Mammary epithelial cell (primary cell): ENCODE measurements around the gene SERPINB11.

Source experiments
- EZH2 ChIP-seq: IDR thresholded peaks from 2 replicates; pipeline ENCODE4 v1.6.1; 2012; ENCODE audit warnings: low read length, inconsistent platforms, borderline replicate concordance
- TF ChIP-seq, protein P1 (sequence below), 2 donors: IDR thresholded peaks in 1 of 2; conservative IDR thresholded peaks in 1 of 2; 2 replicates each; pipeline ENCODE4 v1.5.1; 2011 to 2012; ENCODE audit warnings: inconsistent platforms in 2 of 2, low read length in 2 of 2, mild to moderate bottlenecking in 2 of 2, control low read depth in 1 of 2, low read depth in 1 of 2; ENCODE audit not compliant: insufficient read depth in 1 of 2; ENCODE audit errors: extremely low read depth in 1 of 2

DNA sequence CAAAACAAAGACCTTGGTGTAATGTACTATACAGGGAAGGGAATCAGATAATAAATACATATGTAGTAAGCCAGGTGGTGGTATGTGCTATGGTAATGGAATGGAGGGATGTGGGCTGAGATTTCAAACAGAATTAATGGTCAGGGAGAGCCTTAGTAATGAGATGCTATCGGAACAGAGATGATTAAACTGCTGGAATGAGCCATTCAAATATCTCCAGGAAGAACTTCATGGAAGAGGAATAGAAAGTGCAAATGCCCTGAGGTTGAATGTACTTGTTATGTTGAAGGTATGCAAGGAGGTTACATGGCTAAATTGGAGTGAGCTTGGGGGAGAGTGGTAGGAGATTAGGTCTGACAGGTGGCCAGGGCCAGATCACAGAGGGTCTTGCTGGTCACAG is 5.1 kb downstream of the SERPINB11 start:
- TF ChIP-seq, protein P1, sequence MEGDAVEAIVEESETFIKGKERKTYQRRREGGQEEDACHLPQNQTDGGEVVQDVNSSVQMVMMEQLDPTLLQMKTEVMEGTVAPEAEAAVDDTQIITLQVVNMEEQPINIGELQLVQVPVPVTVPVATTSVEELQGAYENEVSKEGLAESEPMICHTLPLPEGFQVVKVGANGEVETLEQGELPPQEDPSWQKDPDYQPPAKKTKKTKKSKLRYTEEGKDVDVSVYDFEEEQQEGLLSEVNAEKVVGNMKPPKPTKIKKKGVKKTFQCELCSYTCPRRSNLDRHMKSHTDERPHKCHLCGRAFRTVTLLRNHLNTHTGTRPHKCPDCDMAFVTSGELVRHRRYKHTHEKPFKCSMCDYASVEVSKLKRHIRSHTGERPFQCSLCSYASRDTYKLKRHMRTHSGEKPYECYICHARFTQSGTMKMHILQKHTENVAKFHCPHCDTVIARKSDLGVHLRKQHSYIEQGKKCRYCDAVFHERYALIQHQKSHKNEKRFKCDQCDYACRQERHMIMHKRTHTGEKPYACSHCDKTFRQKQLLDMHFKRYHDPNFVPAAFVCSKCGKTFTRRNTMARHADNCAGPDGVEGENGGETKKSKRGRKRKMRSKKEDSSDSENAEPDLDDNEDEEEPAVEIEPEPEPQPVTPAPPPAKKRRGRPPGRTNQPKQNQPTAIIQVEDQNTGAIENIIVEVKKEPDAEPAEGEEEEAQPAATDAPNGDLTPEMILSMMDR (conservative IDR thresholded peaks at IDR 0.05 in 1 of 2, IDR thresholded peaks at IDR 0.05 in 1 of 2; ENCODE audit: extremely low read depth in 1 of 2, insufficient read depth in 1 of 2, low read depth in 1 of 2, low read length in 2 of 2) = no peak
- TF ChIP-seq EZH2 = no peak
